A549 (cell line): ENCODE data around the gene TMEM116. TPM values are rescaled to one million over a fixed set of nuclear protein-coding genes. Genes with fewer than 3 reads are reported as not detected.

ENCODE experiments used
- ATAC-seq, 2 experiments: fragments of 200-7000 bp in 1 of 2; fragments of >200 bp in 1 of 2; cut with Nextera tagmentation in 1 of 2; cut with Tn5 transposase in 1 of 2; 3 replicates each; pipeline versions ENCODE4 v1.8.0 to v1.9.1; 2018 to 2020; ENCODE audit warnings: mild to moderate bottlenecking in 1 of 2, moderate library complexity in 1 of 2
- CTCF ChIA-PET: fragments of 300-600 bp; sonication (Branson Sonifier 250); formaldehyde crosslinking; extraction: SDS; loops from one replicate; lab custom pipeline; 2021; ENCODE audit warnings: antibody characterized with exemption, inconsistent platforms; lab: Yijun Ruan, JAX
- POLR2A ChIA-PET: fragments of 350-600 bp; formaldehyde crosslinking; extraction: SDS; loops from one replicate; lab custom pipeline; 2021; ENCODE audit warnings: antibody characterized with exemption, inconsistent platforms; lab: Yijun Ruan, JAX
- DNase-seq, 2 experiments: peaks; one replicate each; pipeline versions ENCODE4 v3.0.0 to v3.0.0-alpha.2; 2011 to 2016; ENCODE audit warnings: low read depth in 1 of 2, low spot score in 1 of 2
- FAIRE-seq: peaks from 2 replicates; lab custom pipeline; 2011; peaks lifted over from hg19 to GRCh38; lab: Jason Lieb, UNC
- H3K27ac ChIP-seq, 2 experiments: fragments of >200 bp; sonication (Bioruptor Twin); formaldehyde crosslinking; 3 replicates each; pipeline ENCODE4 v1.5.1; 2016 to 2017
- H3K4me1 ChIP-seq: fragments of >200 bp; sonication (Bioruptor Twin); formaldehyde crosslinking; 3 replicates; pipeline ENCODE4 v1.6.1; 2016
- H3K4me2 ChIP-seq: fragments of >200 bp; sonication (Bioruptor Twin); formaldehyde crosslinking; 3 replicates; pipeline ENCODE4 v1.6.1; 2016
- H3K4me3 ChIP-seq: fragments of >200 bp; sonication (Bioruptor Twin); formaldehyde crosslinking; 3 replicates; pipeline ENCODE4 v1.5.1; 2016
- H3K9me3 ChIP-seq: fragments of >200 bp; sonication (Bioruptor Twin); formaldehyde crosslinking; 3 replicates; pipeline ENCODE4 v1.6.1; 2016
- ATOH8 ChIP-seq: fragments of 250-450 bp; sonication (Bioruptor Pico); IDR thresholded peaks from 2 replicates; pipeline ENCODE4 v1.5.0; 2020; ENCODE audit warnings: low read depth, mild to moderate bottlenecking, moderate library complexity
- BHLHE40 ChIP-seq: IDR thresholded peaks from 2 replicates; pipeline ENCODE4 v1.6.1; 2012; ENCODE audit warnings: low read depth, low read length, inconsistent platforms
- CBX2 ChIP-seq: fragments of 200-600 bp; sonication (generic); IDR thresholded peaks from 2 replicates; pipeline ENCODE4 v1.6.1; 2016; ENCODE audit warnings: low read depth, mild to moderate bottlenecking, borderline replicate concordance
- CEBPB ChIP-seq, 2 experiments: fragments of >200 bp in 1 of 2; sonication (Bioruptor Twin) in 1 of 2; formaldehyde crosslinking in 1 of 2; IDR thresholded peaks; 2 replicates each; pipeline ENCODE4 v1.6.1; 2012 to 2016
- CHD4 ChIP-seq: fragments of 200-600 bp; sonication (generic); IDR thresholded peaks from 2 replicates; pipeline ENCODE4 v1.6.1; 2016; ENCODE audit warnings: antibody characterized with exemption, mild to moderate bottlenecking, borderline replicate concordance
- E2F6 ChIP-seq: IDR thresholded peaks from 2 replicates; pipeline ENCODE4 v1.6.1; 2012; ENCODE audit warnings: low read depth, borderline replicate concordance
- EHF ChIP-seq: fragments of 250-450 bp; sonication (Bioruptor Pico); IDR thresholded peaks from 2 replicates; pipeline ENCODE4 v1.5.0; 2020; ENCODE audit warnings: mild to moderate bottlenecking
- EP300 ChIP-seq, 2 experiments: fragments of >200 bp; sonication (Bioruptor Twin); formaldehyde crosslinking; IDR thresholded peaks; 2 replicates in 1 of 2; 3 replicates in 1 of 2; pipeline ENCODE4 v1.6.1; 2016 to 2017
- ESRRA ChIP-seq: fragments of 150-350 bp; IDR thresholded peaks from 2 replicates; pipeline ENCODE4 v1.6.1; 2014; ENCODE audit warnings: mild to moderate bottlenecking, low read length, borderline replicate concordance
- FOSL2 ChIP-seq, 2 experiments: fragments of 450-650 bp in 1 of 2; fragments of >200 bp in 1 of 2; sonication (Bioruptor Twin) in 1 of 2; formaldehyde crosslinking; IDR thresholded peaks; 2 replicates each; pipeline versions ENCODE4 v1.5.0 to v1.6.1; 2016 to 2020; ENCODE audit warnings: mild to moderate bottlenecking in 1 of 2, moderate library complexity in 1 of 2
- FOXS1 ChIP-seq: fragments of 250-450 bp; sonication (Bioruptor Pico); IDR thresholded peaks from 2 replicates; pipeline ENCODE4 v1.5.0; 2020; ENCODE audit warnings: mild to moderate bottlenecking, moderate library complexity
- GATA3 ChIP-seq: IDR thresholded peaks from 2 replicates; pipeline ENCODE4 v1.6.1; 2012; ENCODE audit warnings: borderline replicate concordance
- HDAC2 ChIP-seq: fragments of 200-600 bp; sonication (generic); IDR thresholded peaks from 2 replicates; pipeline ENCODE4 v1.6.1; 2016
- HOXB13 ChIP-seq: fragments of 250-450 bp; sonication (Bioruptor Pico); IDR thresholded peaks from 2 replicates; pipeline ENCODE4 v1.5.0; 2020; ENCODE audit warnings: low read depth, mild to moderate bottlenecking, moderate library complexity
- JUN ChIP-seq, 2 experiments: fragments of >200 bp; sonication (Bioruptor Twin); formaldehyde crosslinking; IDR thresholded peaks; 2 replicates in 1 of 2; 3 replicates in 1 of 2; pipeline ENCODE4 v1.6.1; 2016 to 2017
- MYC ChIP-seq: IDR thresholded peaks from 2 replicates; pipeline ENCODE4 v1.6.1; 2012; ENCODE audit warnings: mild to moderate bottlenecking, inconsistent platforms, low read length, improper control_type of control experiment, borderline replicate concordance
- NPAS2 ChIP-seq: fragments of 250-450 bp; sonication (Bioruptor Pico); IDR thresholded peaks from 2 replicates; pipeline ENCODE4 v1.8.0; 2022; ENCODE audit warnings: mild to moderate bottlenecking, moderate library complexity, borderline replicate concordance
- RAD21 ChIP-seq, 2 experiments: fragments of >200 bp in 1 of 2; sonication (Bioruptor Twin) in 1 of 2; formaldehyde crosslinking in 1 of 2; IDR thresholded peaks in 1 of 2; conservative IDR thresholded peaks in 1 of 2; 2 replicates in 1 of 2; 3 replicates in 1 of 2; pipeline ENCODE4 v1.6.1; 2012 to 2018; ENCODE audit warnings: inconsistent platforms in 1 of 2
- SREBF2 ChIP-seq: fragments of 450-650 bp; IDR thresholded peaks from 2 replicates; pipeline ENCODE4 v1.6.1; 2014; ENCODE audit warnings: mild to moderate bottlenecking, moderate library complexity
- USF2 ChIP-seq: fragments of 450-650 bp; IDR thresholded peaks from 2 replicates; pipeline ENCODE4 v1.6.1; 2014; ENCODE audit warnings: antibody characterized with exemption
- ZC3H11A ChIP-seq: fragments of 450-650 bp; IDR thresholded peaks from 2 replicates; pipeline ENCODE4 v1.6.1; 2014; ENCODE audit warnings: antibody characterized with exemption, mild to moderate bottlenecking
- ZFP36 ChIP-seq: fragments of 450-650 bp; IDR thresholded peaks from 2 replicates; pipeline ENCODE4 v1.6.1; 2014; ENCODE audit warnings: borderline replicate concordance; ENCODE audit not compliant: partially characterized antibody
- ZSCAN20 ChIP-seq: fragments of 250-450 bp; sonication (Bioruptor Pico); IDR thresholded peaks from 2 replicates; pipeline ENCODE4 v1.8.0; 2022; ENCODE audit warnings: mild to moderate bottlenecking, moderate library complexity
- WGBS: methylation state at CpG from one replicate; pipeline ENCODE4 v1.1.6; 2017; ENCODE audit errors: missing lambda C conversion rate; 5-methylcytosine and 5-hydroxymethylcytosine counted together
- polyA plus RNA-seq, 4 experiments: library from polyadenylated mRNA; depleted of rRNA in 3 of 4; stranded (reverse); fragments of >200 nt; fragmentation: RNase III in 1 of 4; extraction: RNeasy Plus Mini Kit Qiagen cat#74134 plus additional on column Dnase treatment in 1 of 4; gene quantifications; 2 replicates in 3 of 4; 3 replicates in 1 of 4; pipeline ENCODE4 v1.2.3, GENCODE V29; 2011 to 2017
- TF ChIP-seq, protein P1 (sequence below): fragments of 150-350 bp; IDR thresholded peaks from 2 replicates; pipeline ENCODE4 v1.6.1; 2014; ENCODE audit warnings: low read depth, mild to moderate bottlenecking, low read length
- TF ChIP-seq, protein P2 (sequence below): fragments of >200 bp; sonication (Bioruptor Twin); formaldehyde crosslinking; IDR thresholded peaks from 3 replicates; pipeline ENCODE4 v1.5.1; 2016

TMEM116 gene
- polyA plus RNA-seq, 2 of the 4 experiments (the other 2 are of a cell fraction), result 11.0 to 22.4 TPM

DNA sequence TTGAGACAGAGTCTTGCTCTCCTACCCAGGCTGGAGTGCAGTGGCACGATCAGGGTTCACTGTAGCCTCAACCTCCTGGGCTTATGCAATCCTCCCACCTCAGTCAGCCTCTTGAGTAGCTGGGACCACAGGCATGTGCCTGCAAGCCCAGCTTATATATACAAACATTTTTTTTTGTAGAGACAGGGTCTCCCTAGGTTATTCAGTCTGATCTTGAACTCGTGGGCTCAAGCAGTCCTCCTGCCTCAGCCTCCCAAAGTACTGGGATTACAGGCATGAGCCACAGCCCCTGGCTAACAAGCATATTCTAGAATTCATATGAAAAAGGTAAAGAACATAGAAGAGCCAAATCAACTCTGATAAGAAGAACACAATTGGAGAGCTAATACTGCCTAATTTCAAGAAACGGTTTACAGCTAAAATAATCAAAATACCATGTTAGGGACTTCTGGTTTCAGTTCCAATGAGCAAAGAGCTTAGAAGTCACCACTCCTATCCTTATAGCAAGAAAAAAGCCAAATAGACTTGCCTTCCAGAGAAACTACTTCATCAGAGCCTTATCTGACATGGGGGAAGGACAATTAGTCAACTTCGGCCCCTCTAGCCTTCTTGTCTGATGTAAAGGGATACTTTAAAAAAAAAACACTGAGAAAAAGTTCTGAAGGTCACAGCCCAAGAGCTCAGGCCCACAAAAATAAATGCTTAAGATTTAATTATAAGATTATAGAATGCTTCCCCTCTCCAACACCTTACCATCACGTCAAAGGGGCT is 37.6 kb downstream of the TMEM116 start:
- no peak for FAIRE-seq
- no peak for TF ChIP-seq E2F6
- TF ChIP-seq FOXS1 (CRISPR knock-in tag), result no peak
- no peak for TF ChIP-seq ESRRA
- no peak for TF ChIP-seq CEBPB (IDR thresholded peaks at IDR 0.05)
- TF ChIP-seq, all 56 proteins: peak for 0
- WGBS, result 86% methylated on average over 5 of the region's 5 CpGs
- Histone ChIP-seq H3K4me1 (peaks cover 10% of the 10 kb centered on the region; the same call in 1 of the 3 replicates), H3K4me3 (no peak overlapping the region), H3K9me3 (0 out of 3 replicates have a peak, but pooled peaks cover 3% of the 10 kb centered on the region), H3K27ac (no peak overlapping the region), H3K4me2 (no peak overlapping the region)
- ChIA-PET POLR2A (no interaction called here), CTCF (interaction anchor here (0.7 to 1.4 kb wide), 2 partner anchors 21 to 60 kb away, joined by 3 to 4 read pairs; no protein-coding TSS in a partner anchor)
- DNase-seq (no peak), ATAC-seq (no peak)

DNA sequence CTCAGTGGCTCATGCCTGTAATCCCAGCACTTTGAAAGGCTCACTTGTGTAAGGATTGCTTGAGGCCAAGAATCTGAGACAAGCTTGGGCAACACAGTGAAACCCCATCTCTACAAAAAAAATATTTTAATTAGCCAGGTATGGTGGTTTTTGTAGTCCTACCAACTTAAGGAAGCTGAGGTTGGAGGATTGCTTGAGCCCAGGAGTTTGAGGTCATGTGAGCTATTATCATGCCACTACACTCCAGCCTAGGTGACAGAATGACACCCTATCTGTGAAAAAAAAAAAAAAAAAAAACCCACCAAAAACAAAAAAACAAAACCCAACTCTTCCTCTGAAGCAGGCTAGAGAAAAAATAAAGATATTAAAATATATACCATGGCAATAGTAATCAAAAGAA is 41.2 kb downstream of the TMEM116 start:
- ATAC-seq (no peak), FAIRE-seq (no peak), DNase-seq (no peak)
- no peak overlapping the region for H3K4me3 ChIP-seq
- ChIA-PET CTCF (interaction anchor here (0.6 kb wide), 1 partner anchor 928 kb away, joined by 3 read pairs; no protein-coding TSS in a partner anchor), POLR2A (no interaction called here)
- TF ChIP-seq EP300 (IDR thresholded peaks at IDR 0.05) (no peak), ATOH8 (no peak), SREBF2 (no peak), MYC (no peak), EHF (CRISPR knock-in tag) (no peak), BHLHE40 (no peak), FOXS1 (CRISPR knock-in tag) (no peak), ESRRA (no peak), CBX2 (no peak), ZFP36 (no peak), HOXB13 (no peak), FOSL2 (IDR thresholded peaks at IDR 0.05) (no peak), FOSL2 (CRISPR knock-in tag; IDR thresholded peaks at IDR 0.05) (no peak), CHD4 (no peak), HDAC2 (no peak), JUN (IDR thresholded peaks at IDR 0.05) (no peak), ZC3H11A (no peak)
- H3K4me2 ChIP-seq, result no peak overlapping the region
- H3K9me3 ChIP-seq, result 0 out of 3 replicates have a peak, but pooled peaks cover 3% of the 10 kb centered on the region
- no peak overlapping the region for H3K27ac ChIP-seq
- H3K4me1 ChIP-seq, result peaks cover 5% of the 10 kb centered on the region; the same call in 1 of the 3 replicates

DNA sequence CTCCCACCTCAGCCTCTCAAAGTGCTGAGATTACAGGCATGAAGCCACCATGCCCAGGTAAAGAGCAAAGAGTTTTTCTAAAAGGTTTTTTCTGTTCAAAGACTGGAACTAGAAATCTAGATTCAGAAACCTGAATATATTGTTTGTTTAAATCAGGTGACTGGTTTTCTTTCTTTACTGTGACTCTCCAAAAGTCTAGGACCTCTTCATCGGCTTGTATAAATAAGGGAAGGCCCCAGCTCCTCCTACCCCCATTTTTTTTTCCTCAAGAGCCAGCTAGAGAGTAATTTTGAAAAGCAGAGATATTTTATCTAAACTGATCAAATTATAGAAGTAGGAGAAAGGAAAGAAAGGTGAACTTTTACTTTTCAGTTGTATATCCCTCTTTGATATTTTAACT is 48.0 kb downstream of the TMEM116 start:
- FAIRE-seq, result no peak
- POLR2A ChIA-PET, result no interaction called here
- ATAC-seq, result no peak
- H3K4me1 ChIP-seq, result no peaks in the 10 kb centered on the region
- DNase-seq, result no peak
- 91% methylated on average over 1 of the region's 1 CpG for WGBS
- CTCF ChIA-PET, result interaction anchor here (1.1 kb wide), 1 partner anchor 14 kb away, joined by 3 read pairs; no protein-coding TSS in a partner anchor
- no peak overlapping the region for H3K27ac ChIP-seq
- no peaks in the 10 kb centered on the region for H3K9me3 ChIP-seq
- no peak overlapping the region for H3K4me3 ChIP-seq
- H3K4me2 ChIP-seq, result no peak overlapping the region
- TF ChIP-seq MYC (no peak), ZSCAN20 (no peak), ZC3H11A (no peak), RAD21 (conservative IDR thresholded peaks at IDR 0.05 in 1 of 2, IDR thresholded peaks at IDR 0.05 in 1 of 2) (no peak), ZFP36 (no peak), GATA3 (no peak), USF2 (no peak), NPAS2 (CRISPR knock-in tag) (no peak)
- TF ChIP-seq, protein P1, sequence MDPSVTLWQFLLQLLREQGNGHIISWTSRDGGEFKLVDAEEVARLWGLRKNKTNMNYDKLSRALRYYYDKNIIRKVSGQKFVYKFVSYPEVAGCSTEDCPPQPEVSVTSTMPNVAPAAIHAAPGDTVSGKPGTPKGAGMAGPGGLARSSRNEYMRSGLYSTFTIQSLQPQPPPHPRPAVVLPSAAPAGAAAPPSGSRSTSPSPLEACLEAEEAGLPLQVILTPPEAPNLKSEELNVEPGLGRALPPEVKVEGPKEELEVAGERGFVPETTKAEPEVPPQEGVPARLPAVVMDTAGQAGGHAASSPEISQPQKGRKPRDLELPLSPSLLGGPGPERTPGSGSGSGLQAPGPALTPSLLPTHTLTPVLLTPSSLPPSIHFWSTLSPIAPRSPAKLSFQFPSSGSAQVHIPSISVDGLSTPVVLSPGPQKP, result no peak
- TF ChIP-seq, protein P2, sequence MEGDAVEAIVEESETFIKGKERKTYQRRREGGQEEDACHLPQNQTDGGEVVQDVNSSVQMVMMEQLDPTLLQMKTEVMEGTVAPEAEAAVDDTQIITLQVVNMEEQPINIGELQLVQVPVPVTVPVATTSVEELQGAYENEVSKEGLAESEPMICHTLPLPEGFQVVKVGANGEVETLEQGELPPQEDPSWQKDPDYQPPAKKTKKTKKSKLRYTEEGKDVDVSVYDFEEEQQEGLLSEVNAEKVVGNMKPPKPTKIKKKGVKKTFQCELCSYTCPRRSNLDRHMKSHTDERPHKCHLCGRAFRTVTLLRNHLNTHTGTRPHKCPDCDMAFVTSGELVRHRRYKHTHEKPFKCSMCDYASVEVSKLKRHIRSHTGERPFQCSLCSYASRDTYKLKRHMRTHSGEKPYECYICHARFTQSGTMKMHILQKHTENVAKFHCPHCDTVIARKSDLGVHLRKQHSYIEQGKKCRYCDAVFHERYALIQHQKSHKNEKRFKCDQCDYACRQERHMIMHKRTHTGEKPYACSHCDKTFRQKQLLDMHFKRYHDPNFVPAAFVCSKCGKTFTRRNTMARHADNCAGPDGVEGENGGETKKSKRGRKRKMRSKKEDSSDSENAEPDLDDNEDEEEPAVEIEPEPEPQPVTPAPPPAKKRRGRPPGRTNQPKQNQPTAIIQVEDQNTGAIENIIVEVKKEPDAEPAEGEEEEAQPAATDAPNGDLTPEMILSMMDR, result no peak
